Erythroblast (primary cell): ENCODE measurements around the gene SSTR3.

ENCODE experiments used
- GATA1 ChIP-seq: IDR thresholded peaks from 2 replicates; pipeline ENCODE4 v1.6.1; 2011; ENCODE audit warnings: low read depth, mild to moderate bottlenecking, control low read depth, low read length, moderate library complexity
- POLR2A ChIP-seq: IDR thresholded peaks from 2 replicates; pipeline ENCODE4 v1.6.1; 2011; ENCODE audit warnings: mild to moderate bottlenecking, low read length

DNA sequence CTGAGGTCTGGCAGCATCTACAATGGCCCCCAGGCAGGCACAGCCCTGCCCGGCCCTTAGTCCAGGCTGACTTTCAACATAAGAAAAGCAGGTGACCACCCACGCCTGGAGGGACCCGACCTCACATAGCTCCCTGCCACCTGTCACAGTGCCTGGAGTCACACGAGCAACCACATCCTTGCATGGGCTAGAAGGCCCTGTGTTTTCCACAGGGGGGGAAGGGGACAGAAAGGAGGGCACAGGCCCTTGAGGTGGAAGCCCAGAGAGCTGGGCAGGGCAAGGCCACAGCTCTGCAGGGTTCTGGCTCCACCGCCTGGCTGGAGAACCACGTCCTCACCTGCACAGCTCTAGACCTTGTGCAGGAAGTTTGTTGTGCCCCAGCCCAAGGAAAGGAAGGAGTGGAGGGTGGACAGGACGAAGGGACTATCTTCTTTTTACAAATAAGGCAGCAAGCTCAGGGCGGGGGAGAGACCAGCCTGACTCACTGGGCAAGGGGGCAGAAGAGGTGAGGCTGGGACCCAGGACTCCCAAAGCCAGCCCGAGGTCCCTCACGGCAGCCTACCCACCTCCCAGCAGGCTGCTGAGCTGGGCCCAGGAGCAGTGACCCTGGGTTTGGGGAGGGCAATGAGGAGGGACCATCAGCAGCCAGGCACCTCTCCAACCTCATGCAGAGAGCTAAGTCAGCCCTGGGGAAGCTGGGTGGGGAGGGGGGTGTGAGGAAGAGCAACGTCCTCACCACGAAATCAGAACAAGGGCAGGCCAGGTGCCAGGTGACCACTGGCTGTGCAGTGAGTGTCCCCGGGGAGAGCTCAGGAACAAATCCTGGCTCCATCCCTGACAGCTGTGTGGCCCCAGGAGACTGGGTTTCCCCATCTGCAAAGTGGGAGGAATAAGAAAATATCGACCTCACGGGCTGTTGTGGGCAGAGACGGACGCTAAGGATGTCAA is 28.6 kb downstream of the SSTR3 start:
- TF ChIP-seq POLR2A, result no peak
- TF ChIP-seq GATA1, result no peak
